ENCODE measurements around the gene CCNO.
A peak's percentile ranks its signal among the peaks of the same experiment; 100 is the strongest.

CCNO gene

DNA sequence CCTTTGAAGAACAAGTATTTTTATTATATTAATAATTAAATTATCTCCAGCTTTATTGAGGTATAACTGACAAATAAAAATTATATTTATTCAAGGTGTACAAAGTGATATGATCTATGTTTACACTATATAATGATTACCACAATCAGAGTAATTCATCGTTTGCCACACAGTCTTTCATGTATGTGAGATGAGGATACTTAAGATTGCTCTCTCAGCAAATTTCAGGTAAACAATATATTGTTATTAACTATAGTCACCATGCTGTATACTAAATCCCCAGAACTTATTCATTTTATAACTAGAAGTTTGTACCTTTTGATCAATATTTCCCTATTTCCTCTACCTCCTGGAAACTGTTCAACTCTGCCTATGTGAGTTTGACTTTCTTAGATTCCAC, 16.7 kb upstream of the CCNO start:
- Histone ChIP-seq H3K9me3 (ENCODE audit: severe bottlenecking) (peaks cover 10% of the 10 kb centered on the region), H3K36me3 (no peaks in the 10 kb centered on the region), H3K27me3 (ENCODE audit: insufficient read depth, low read depth, severe bottlenecking) (no peaks in the 10 kb centered on the region), H3K27ac (no peak overlapping the region), H3K4me3 (ENCODE audit: low read depth, low read length) (no peak overlapping the region)
- DNase-seq: no peak
- TF ChIP-seq, protein P1, sequence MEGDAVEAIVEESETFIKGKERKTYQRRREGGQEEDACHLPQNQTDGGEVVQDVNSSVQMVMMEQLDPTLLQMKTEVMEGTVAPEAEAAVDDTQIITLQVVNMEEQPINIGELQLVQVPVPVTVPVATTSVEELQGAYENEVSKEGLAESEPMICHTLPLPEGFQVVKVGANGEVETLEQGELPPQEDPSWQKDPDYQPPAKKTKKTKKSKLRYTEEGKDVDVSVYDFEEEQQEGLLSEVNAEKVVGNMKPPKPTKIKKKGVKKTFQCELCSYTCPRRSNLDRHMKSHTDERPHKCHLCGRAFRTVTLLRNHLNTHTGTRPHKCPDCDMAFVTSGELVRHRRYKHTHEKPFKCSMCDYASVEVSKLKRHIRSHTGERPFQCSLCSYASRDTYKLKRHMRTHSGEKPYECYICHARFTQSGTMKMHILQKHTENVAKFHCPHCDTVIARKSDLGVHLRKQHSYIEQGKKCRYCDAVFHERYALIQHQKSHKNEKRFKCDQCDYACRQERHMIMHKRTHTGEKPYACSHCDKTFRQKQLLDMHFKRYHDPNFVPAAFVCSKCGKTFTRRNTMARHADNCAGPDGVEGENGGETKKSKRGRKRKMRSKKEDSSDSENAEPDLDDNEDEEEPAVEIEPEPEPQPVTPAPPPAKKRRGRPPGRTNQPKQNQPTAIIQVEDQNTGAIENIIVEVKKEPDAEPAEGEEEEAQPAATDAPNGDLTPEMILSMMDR (IDR thresholded peaks at IDR 0.05; ENCODE audit: low read depth, low read length): no peak

DNA sequence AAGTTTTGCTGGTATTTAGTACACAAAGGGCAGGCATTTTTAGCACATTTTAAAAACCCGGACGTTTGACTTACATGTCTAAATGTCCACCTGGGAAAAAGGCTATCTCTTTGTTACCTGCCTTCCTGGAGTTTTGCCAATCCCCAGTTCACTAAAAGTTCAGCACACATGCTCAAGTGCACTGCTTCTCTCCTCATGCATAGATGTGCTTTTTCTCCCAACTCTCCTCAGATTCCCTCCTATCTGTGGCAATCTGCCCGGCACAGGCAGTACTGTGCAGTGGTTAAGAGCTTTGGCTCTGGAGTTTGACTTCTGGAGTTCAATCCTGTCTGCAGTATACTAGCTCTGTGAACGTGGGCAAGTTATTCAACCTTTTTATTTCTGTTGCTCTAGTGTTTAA, 8.3 kb upstream of the CCNO start:
- Histone ChIP-seq H3K36me3 (no peaks in the 10 kb centered on the region), H3K27ac (no peak overlapping the region), H3K4me3 (ENCODE audit: low read depth, low read length) (no peak overlapping the region), H3K27me3 (ENCODE audit: insufficient read depth, low read depth, severe bottlenecking) (no peaks in the 10 kb centered on the region), H3K9me3 (ENCODE audit: severe bottlenecking) (no peaks in the 10 kb centered on the region)
- DNase-seq: no peak
- TF ChIP-seq, protein P1 (IDR thresholded peaks at IDR 0.05; ENCODE audit: low read depth, low read length): no peak

DNA sequence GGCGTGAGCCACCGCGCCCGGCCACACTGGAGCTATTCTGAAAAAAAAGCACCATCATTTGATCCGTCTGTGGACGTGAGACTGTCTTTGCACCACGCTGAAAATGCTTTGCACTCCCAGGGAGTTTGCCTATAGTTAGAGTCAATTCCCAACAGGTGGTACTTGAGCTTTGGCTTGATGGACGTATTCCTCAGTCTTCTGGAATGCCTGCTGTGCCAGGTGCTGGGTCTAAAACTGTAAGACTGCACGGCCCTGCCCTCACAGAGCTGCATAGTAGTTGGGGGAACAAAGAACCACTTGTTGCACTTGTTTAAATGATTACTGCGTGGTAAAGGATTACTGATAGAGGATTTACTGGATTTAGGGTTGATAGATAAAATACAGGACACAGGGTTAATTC, 3.4 kb upstream of the CCNO start:
- Histone ChIP-seq H3K4me3 (ENCODE audit: low read depth, low read length) (no peak overlapping the region), H3K27me3 (ENCODE audit: insufficient read depth, low read depth, severe bottlenecking) (peaks cover 23% of the 10 kb centered on the region), H3K36me3 (no peaks in the 10 kb centered on the region), H3K9me3 (ENCODE audit: severe bottlenecking) (no peaks in the 10 kb centered on the region), H3K27ac (no peak overlapping the region)
- DNase-seq: no peak
- TF ChIP-seq, protein P1 (IDR thresholded peaks at IDR 0.05; ENCODE audit: low read depth, low read length): no peak

DNA sequence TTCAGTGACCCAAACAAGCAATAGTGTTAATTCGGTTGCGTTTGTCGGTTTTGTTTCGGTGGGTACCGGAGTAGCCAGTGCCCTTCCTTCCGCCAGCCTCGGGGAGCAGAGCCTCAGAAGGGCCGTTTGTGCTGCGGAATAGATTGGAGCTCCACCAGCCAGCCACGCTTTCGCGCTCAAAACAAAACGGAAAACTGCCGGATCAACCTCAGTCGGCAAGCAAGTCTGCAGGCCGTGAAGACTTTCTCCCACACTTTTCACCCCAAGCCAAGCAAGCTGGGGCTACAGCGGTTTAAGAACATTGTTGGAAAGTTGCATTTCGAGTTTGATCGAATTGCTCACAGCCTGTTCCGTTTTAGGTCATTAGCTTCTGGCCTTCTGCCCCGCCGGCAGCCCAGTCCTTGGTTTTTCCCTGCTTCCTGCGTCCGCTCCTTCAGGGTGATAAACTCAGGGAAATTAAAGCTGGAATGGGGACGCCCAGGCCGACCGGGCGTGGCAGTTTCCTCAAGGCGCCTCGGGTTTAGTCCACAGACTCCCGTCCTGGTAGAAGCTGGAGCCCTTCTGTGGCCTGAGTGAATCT, 803 bp upstream of the CCNO start:
- DNase-seq: peak; percentile 20
- H3K27me3 ChIP-seq (ENCODE audit: insufficient read depth, low read depth, severe bottlenecking): peaks cover 47% of the 10 kb centered on the region
- H3K36me3 ChIP-seq: no peaks in the 10 kb centered on the region
- no peak overlapping the region for H3K27ac ChIP-seq
- TF ChIP-seq, protein P1 (IDR thresholded peaks at IDR 0.05; ENCODE audit: low read depth, low read length): no peak
- H3K4me3 ChIP-seq (ENCODE audit: low read depth, low read length): peak overlapping the region; percentile 67
- no peaks in the 10 kb centered on the region for H3K9me3 ChIP-seq (ENCODE audit: severe bottlenecking)

DNA sequence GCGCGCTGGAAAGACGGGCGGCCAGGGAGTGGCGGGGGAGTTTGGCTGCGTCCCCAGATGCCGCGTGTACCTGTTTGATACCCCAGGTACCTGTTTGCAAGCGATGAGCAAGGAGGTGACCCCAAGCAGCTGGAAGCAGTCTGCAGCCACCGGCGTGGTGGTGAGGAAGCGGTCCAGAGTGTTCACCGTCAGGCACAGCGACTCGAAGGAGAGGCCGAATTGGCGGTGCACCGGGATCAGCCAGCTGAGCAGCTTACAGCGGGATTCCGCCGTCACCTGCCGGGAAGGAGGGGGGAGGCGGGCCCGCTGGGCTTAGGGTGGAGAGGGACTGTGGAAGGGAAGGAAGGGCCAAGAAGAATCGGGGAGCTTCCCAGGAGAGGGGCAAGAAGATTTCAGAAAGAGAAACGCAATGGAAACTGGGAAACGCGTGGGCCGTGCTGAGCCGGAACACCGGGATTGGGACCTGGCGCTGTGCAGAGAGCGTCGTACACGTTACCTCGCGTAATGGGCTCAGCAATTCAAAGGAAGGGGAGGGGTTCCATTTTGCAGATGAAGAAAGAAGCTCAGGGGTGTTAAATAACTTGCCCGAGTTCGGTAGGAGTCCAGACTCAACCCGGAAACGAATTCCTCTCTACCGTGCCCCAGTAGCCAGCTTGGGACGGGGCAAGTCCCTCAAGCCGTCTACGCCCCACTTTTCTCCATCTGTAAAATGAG, 980 bp downstream of the CCNO start:
- H3K27me3 ChIP-seq (ENCODE audit: insufficient read depth, low read depth, severe bottlenecking): peaks cover 65% of the 10 kb centered on the region
- H3K4me3 ChIP-seq (ENCODE audit: low read depth, low read length): peak overlapping the region; percentile 67
- no peaks in the 10 kb centered on the region for H3K36me3 ChIP-seq
- TF ChIP-seq, protein P1 (IDR thresholded peaks at IDR 0.05; ENCODE audit: low read depth, low read length): no peak
- H3K9me3 ChIP-seq (ENCODE audit: severe bottlenecking): no peaks in the 10 kb centered on the region
- no peak overlapping the region for H3K27ac ChIP-seq
- DNase-seq: peak; percentile 67

DNA sequence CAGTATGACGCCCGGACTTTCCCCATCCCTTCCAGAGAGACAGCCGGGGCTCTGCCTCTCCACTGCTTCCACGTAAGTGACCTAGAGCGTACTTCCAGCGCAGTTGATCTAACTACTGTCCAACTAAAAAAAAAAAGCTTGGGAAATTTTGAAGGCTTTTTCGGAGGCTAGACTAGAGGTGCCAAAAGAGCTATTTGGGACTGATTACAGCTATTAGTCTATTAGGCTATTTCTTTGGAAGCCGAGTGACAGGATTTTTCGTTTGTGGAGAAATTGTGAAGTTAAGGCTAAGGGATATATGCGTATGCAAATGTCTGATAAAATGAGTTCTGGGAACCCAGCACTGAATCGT, 1.5 kb downstream of the CCNO start:
- no peak for DNase-seq
- Histone ChIP-seq H3K36me3 (no peaks in the 10 kb centered on the region), H3K9me3 (ENCODE audit: severe bottlenecking) (no peaks in the 10 kb centered on the region), H3K27me3 (ENCODE audit: insufficient read depth, low read depth, severe bottlenecking) (peaks cover 66% of the 10 kb centered on the region), H3K27ac (no peak overlapping the region), H3K4me3 (ENCODE audit: low read depth, low read length) (peak overlapping the region; percentile 67)
- TF ChIP-seq, protein P1 (IDR thresholded peaks at IDR 0.05; ENCODE audit: low read depth, low read length): no peak
